HG03469 (cell line): Measurements from ENCODE around the gene KCNIP3.

Experiments
- ATAC-seq: cut with Tn5 transposase; IDR thresholded peaks from one replicate; pipeline ENCODE4 v1.9.1; 2021; ENCODE audit warnings: mild to moderate bottlenecking, moderate library complexity, moderate number of reproducible peaks; ENCODE audit not compliant: unreplicated experiment

Gene KCNIP3

GRCh38 chr2:95325590-95326432 lies 28.7 kb downstream of the KCNIP3 start:
- no peak for ATAC-seq

GRCh38 chr2:95326433-95327140 lies 29.4 kb downstream of the KCNIP3 start:
- no peak for ATAC-seq

GRCh38 chr2:95327861-95328260 lies 30.7 kb downstream of the KCNIP3 start:
- no peak for ATAC-seq

GRCh38 chr2:95328358-95329125 lies 31.4 kb downstream of the KCNIP3 start:
- ATAC-seq, result no peak

GRCh38 chr2:95329401-95329800 lies 32.3 kb downstream of the KCNIP3 start:
- no peak for ATAC-seq

- ATAC-seq, result no peak
Observed at GRCh38 chr2:95329891-95330793, 33.0 kb downstream of the KCNIP3 start.

- ATAC-seq, result no peak
Observed at GRCh38 chr2:95330794-95331338, 33.7 kb downstream of the KCNIP3 start.

GRCh38 chr2:95331606-95332005 lies 34.5 kb downstream of the KCNIP3 start:
- no peak for ATAC-seq

- ATAC-seq, result no peak
Observed at GRCh38 chr2:95332036-95332435, 34.9 kb downstream of the KCNIP3 start.

GRCh38 chr2:95333056-95333455 lies 35.9 kb downstream of the KCNIP3 start:
- ATAC-seq, result no peak

GRCh38 chr2:95333888-95334338 lies 36.8 kb downstream of the KCNIP3 start:
- no peak for ATAC-seq

- ATAC-seq, result no peak
Observed at GRCh38 chr2:95334916-95335641, 37.9 kb downstream of the KCNIP3 start.

GRCh38 chr2:95336406-95336805 lies 39.3 kb downstream of the KCNIP3 start:
- no peak for ATAC-seq

- ATAC-seq, result no peak
Observed at GRCh38 chr2:95337829-95338228, 40.7 kb downstream of the KCNIP3 start.

GRCh38 chr2:95342556-95343320 lies 45.6 kb downstream of the KCNIP3 start:
- no peak for ATAC-seq

- no peak for ATAC-seq
Observed at GRCh38 chr2:95343429-95344214, 46.5 kb downstream of the KCNIP3 start.

- no peak for ATAC-seq
Observed at GRCh38 chr2:95344215-95344583, 47.1 kb downstream of the KCNIP3 start.

- ATAC-seq, result no peak
Observed at GRCh38 chr2:95344656-95345055, 47.5 kb downstream of the KCNIP3 start.
